ENCODE results near the gene GDF2. TPM values are rescaled to one million over a fixed set of nuclear protein-coding genes. Genes with fewer than 3 reads are reported as not detected.

Gene GDF2
- total and polyA plus RNA-seq, 2 of the 4 experiments (the other 2 are of a cell fraction) = under 0.01 TPM; not detected in 1

GRCh38 chr10:47354900-47355299, 32.6 kb downstream of the GDF2 start:
- H3K18ac ChIP-seq (ENCODE audit: low read depth, low read length) = no peak overlapping the region
- H2AFZ ChIP-seq (replicated peaks; ENCODE audit: low read length, poor library complexity) = no peak overlapping the region
- intact Hi-C loops (cut with micrococcal nuclease) (no loop called here), dilution Hi-C loops (cut with HindIII; ENCODE audit: low sequenced_read_pairs, unreplicated experiment) (no loop called here), in situ Hi-C loops (cut with MboI; ENCODE audit: low sequenced_read_pairs) (no loop called here)
- BruUV-seq (replicated peaks) = no TSS peak
- TF ChIP-seq MAFK (IDR thresholded peaks at IDR 0.05; ENCODE audit: low read depth, low read length) (no peak), NFE2L2 (IDR thresholded peaks at IDR 0.05; ENCODE audit: low read depth, low read length) (no peak), MAZ (IDR thresholded peaks at IDR 0.05; ENCODE audit: borderline replicate concordance, low read depth, low read length) (no peak), POLR2A (IDR thresholded peaks at IDR 0.05; ENCODE audit: low read depth, low read length) (no peak), RAD21 (IDR thresholded peaks at IDR 0.05; ENCODE audit: low read length) (no peak), RFX5 (IDR thresholded peaks at IDR 0.05; ENCODE audit: low read depth, low read length) (no peak), SMC3 (IDR thresholded peaks at IDR 0.05; ENCODE audit: low read depth, low read length) (no peak), MXI1 (IDR thresholded peaks at IDR 0.05; ENCODE audit: borderline replicate concordance, low read depth, low read length) (no peak), RCOR1 (IDR thresholded peaks at IDR 0.05; ENCODE audit: insufficient replicate concordance, low read length) (no peak), CHD1 (IDR thresholded peaks at IDR 0.05; ENCODE audit: low read depth, low read length) (no peak)
- no peak overlapping the region for H2BK20ac ChIP-seq (ENCODE audit: low read depth, low read length)
- no peak overlapping the region for H3K56ac ChIP-seq (ENCODE audit: extremely low read depth, insufficient read depth, low read length)
- H3K9ac ChIP-seq (ENCODE audit: low read depth, low read length) = no peak overlapping the region
- H4K20me1 ChIP-seq (ENCODE audit: insufficient read depth, low read length) = no peaks in the 10 kb centered on the region
- H3K4ac ChIP-seq (ENCODE audit: low read depth, low read length) = no peak overlapping the region
- H2BK5ac ChIP-seq (ENCODE audit: low read depth, low read length, poor library complexity, severe bottlenecking) = no peak overlapping the region
- H2AK9ac ChIP-seq (replicated peaks; ENCODE audit: low read depth, low read length, poor library complexity) = no peak overlapping the region
- H3K9me3 ChIP-seq (ENCODE audit: control insufficient read depth, insufficient read depth, low read length) = no peaks in the 10 kb centered on the region
- WGBS, 2 experiments (ENCODE audit: extremely low coverage in 2 of 2, insufficient read length in 1 of 2) = no CpG with 5 or more reads among the region's 1 CpG
- H3K79me1 ChIP-seq (ENCODE audit: low read depth in 1 of 2, low read length in 2 of 2) = no peaks in the 10 kb centered on the region
- H2BK120ac ChIP-seq (ENCODE audit: low read depth, low read length) = no peak overlapping the region
- H3K27me3 ChIP-seq (ENCODE audit: control insufficient read depth, insufficient read depth, low read length) = peaks cover 35% of the 10 kb centered on the region
- ChIA-PET CTCF (interaction anchor here (0.5 kb wide), 1 partner anchor 1301 kb away, joined by 3 read pairs; no protein-coding TSS in a partner anchor), POLR2A (ENCODE audit: unreplicated experiment) (no interaction called here)
- no peak overlapping the region for H3K14ac ChIP-seq (replicated peaks; ENCODE audit: low read depth, low read length)
- H3K9me1 ChIP-seq (ENCODE audit: insufficient read depth, low read length) = no peaks in the 10 kb centered on the region
- no peak overlapping the region for H4K5ac ChIP-seq (ENCODE audit: low read depth, low read length)
- no peak overlapping the region for H4K91ac ChIP-seq (ENCODE audit: insufficient read depth, low read depth, low read length)
- H2AK5ac ChIP-seq (ENCODE audit: low read depth, low read length) = no peak overlapping the region
- no peak overlapping the region for H3K4me2 ChIP-seq (ENCODE audit: low read depth, low read length)
- H4K8ac ChIP-seq (ENCODE audit: low read depth in 2 of 2, low read length in 2 of 2) = no peak overlapping the region
- ATAC-seq (ENCODE audit: low read depth) (no peak), DNase-seq (no peak)
- H2BK15ac ChIP-seq (ENCODE audit: low read depth, low read length) = no peak overlapping the region
- H3K23ac ChIP-seq (ENCODE audit: low read depth, low read length) = no peak overlapping the region
- H3K36me3 ChIP-seq (ENCODE audit: control insufficient read depth, insufficient read depth, low read length) = no peaks in the 10 kb centered on the region
- H3K4me1 ChIP-seq (ENCODE audit: control insufficient read depth, insufficient read depth, low read length) = no peaks in the 10 kb centered on the region
- H3K4me3 ChIP-seq (ENCODE audit: insufficient read depth, low read depth, low read length) = no peak overlapping the region
- no peak overlapping the region for H3K27ac ChIP-seq (ENCODE audit: insufficient read depth, low read length)
